Activated naive CD8-positive, alpha-beta T cell treated with anti-CD3 and anti-CD28 coated beads, Interleukin-2, amount 50 U/mL, for 16 hours (primary cell): ENCODE measurements around the gene ZNF747.

Experiments
- DNase-seq: peaks from one replicate; pipeline ENCODE4 v3.0.0-alpha.2; 2020; ENCODE audit warnings: low read depth, low spot score

ZNF747 gene

GRCh38 chr16:30519120-30520049, 15.3 kb downstream of the ZNF747 start:
- DNase-seq: no peak

- no peak for DNase-seq
These were observed 16.1 kb downstream of the ZNF747 start for GRCh38 chr16:30518552-30518951.

DNA sequence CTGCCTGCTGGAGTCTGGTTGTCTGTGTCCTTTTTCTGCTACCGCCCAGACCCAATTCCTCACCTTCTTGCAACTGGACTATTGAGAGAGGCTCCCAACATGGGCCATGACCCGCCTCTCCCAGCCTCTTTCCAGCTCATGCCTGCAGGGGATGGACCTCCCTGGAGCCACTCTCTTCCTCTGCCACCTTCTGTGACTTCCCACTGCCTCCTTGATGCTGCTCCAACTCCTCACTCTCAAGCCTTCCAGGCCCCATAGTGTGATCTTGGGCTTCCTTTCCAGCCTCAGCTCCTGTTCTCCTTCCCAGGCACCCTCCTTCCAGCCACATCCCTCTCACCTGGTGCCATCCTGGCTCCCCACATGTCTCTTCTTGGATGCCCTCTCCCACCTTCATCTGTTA, 19.4 kb downstream of the ZNF747 start:
- no peak for DNase-seq

DNA sequence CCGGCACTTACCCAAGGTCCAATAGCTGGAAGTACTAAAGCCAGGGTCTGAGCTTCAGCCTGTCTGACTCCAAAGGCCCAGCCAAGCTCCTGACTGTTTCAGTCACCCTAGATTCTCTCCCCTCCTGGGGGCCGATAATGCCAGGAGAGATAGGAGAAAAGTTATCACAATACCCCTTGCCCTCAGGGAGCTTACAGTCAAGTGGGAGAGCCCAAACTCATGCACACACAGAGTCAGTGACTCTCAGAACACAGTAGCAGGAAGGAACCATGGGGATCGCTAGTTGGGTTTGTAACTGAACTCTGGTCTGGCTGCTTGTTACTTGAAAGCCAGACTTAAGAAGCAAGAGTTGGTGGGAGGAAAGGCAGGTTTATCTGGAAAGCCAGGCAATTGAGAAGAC, 23.1 kb downstream of the ZNF747 start:
- no peak for DNase-seq

DNA sequence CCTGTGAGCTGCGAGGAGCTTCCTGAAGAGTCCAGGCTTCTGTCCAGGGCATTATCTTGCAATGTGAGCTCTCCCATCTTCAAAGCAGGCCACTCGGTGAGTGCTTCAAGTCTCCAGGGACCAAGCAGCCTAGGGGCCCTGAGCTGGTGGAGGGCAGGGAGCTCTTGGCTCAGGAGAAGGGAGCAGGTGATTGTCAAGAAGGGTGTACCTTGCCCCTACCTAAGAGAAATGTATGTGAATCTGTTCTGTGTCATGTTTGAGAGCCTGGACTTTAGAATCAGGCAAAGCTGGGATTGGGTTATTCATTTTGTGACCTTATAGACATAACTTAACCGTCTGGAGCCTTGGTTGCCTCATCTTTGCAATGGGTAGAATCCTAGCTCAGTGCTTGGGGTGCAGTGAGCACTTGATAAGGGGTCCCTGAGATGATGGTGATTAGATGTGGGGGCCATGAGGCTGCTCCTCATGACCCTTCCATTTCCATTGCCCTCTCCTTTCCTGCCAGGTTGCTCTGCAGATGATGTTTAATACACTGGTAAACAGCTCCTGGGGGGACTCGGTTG, 24.2 kb downstream of the ZNF747 start:
- no peak for DNase-seq

DNA sequence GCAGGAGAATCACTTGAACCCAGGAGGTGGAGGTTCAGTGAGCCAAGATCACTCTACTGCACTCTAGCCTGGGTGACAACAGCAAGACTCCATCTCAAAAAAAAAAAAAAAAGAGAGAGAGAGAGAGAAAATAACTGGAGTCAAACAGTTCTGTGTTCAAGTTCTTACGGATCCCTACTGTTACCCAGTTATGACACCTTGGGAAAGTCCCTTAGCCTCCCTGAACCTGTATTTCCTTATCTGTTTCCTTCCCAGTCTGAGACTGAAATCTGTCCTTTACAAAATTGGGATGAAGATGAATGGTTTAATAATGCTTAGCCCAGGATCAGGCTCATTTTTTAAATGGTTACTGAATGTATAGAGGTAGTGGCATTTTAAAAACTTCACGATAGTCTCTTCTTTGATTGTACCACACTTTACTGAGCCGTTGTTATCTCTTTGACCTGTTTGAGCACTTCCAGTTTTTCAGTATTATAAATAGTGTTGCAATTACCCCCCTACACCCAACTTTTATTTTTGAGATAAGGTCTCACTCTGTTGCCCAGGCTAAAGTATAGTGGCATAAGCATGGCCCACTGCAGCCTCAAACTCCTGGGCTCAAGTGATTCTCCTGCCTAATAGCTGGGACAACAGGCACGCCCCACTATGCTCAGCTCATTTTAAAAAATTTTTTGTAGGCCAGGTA, 25.4 kb downstream of the ZNF747 start:
- no peak for DNase-seq

- no peak for DNase-seq
These were observed 31.0 kb downstream of the ZNF747 start for GRCh38 chr16:30503403-30504296.

DNA sequence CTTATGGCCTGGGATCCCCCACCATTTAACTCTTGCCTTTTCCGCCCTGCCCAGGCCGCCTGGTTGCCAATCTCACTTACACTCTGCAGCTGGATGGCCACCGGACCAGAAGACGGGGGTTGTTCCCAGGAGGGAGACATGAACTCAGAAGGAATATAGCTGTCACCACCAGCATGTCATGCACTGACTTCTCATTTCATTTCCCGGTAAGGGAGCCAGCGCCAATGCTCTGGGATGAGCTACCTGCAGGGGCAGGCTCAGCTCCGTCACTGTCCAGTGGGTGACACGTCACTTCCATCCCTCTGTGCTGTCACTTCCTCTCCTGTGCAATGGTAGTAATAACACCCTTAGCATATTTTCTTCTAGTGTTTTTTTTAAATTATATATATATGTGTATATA, 35.4 kb downstream of the ZNF747 start:
- DNase-seq: no peak

GRCh38 chr16:30494709-30495108, 39.9 kb downstream of the ZNF747 start:
- DNase-seq: no peak

DNA sequence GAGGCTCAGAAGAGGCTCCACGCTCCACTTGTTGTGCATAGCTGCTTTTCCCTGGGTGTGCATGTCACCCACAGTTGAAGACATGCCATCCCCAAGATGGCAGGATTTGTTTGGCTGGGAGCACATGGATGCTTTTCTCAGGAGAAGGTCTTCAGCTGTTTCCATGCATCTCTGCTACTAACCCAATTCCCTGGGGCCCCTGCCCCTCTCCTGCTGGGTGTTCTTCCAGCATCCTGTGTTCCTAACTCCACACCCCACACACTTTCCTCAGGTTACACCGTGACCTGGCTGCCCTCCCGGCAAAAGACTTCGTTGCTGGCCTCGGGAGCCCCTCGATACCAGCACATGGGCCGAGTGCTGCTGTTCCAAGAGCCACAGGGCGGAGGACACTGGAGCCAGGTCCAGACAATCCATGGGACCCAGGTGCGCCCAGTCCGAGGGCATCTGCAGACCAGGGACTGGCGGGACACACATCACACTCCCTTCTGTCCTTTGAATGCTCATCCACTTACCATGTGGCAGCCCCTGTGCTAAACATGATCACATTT, 40.6 kb downstream of the ZNF747 start:
- DNase-seq: no peak

- no peak for DNase-seq
These were observed 42.8 kb downstream of the ZNF747 start for GRCh38 chr16:30491744-30492308.

- DNase-seq: no peak
These were observed 43.4 kb downstream of the ZNF747 start for GRCh38 chr16:30491229-30491628.

DNA sequence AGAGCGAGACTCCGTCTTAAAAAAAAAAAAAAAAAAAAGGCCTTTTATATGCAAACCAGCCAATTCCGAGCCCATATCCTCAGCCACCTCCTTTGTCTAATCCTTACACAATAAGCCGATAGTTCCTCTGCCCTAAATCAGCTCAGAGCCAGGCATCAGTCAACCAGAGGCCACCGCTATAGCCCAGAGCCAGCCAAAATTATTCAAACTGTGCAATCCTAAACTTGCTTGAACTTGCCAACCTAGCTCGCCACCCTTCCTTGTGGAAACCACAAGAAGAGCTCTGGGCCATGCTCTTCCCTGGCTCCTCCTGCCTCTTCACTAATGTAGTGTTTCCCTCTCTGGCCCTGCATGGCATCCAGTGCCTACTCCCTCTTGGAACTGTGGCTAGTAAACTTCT, 44.4 kb downstream of the ZNF747 start:
- no peak for DNase-seq

GRCh38 chr16:30488764-30489605, 45.7 kb downstream of the ZNF747 start:
- DNase-seq: no peak

- DNase-seq: no peak
These were observed 48.7 kb downstream of the ZNF747 start for GRCh38 chr16:30485818-30486436.

- no peak for DNase-seq
These were observed 49.8 kb downstream of the ZNF747 start for GRCh38 chr16:30484887-30485286.

DNA sequence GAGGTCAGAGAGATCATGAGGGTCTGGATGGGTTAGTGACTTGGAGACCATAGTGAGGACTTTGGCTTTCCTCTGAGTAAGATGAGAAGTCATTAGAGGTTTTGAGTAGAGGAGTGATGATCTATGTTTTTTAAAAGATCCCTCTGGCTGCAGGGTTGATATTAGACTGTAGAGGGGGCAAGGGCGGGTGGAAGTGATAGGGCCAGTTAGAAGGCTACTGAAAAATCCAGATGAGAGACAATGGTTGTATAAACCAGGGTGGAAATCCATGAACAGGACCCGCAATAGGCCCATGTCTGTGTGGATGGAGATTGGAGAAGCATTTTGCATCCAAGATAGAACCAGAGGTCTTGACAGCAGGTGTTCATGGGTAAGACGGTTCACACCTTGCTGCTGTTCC, 52.3 kb downstream of the ZNF747 start:
- no peak for DNase-seq

GRCh38 chr16:30481381-30481780, 53.3 kb downstream of the ZNF747 start:
- DNase-seq: no peak
